Astrocyte (in vitro differentiated cells and primary cell): ENCODE data around the gene SNRPA. TPM values are rescaled to one million over a fixed set of nuclear protein-coding genes. Genes with fewer than 3 reads are reported as not detected.

Experiments used
- DNase-seq: peaks from one replicate; pipeline ENCODE4 v3.0.0-alpha.2; 2010; ENCODE audit warnings: low read depth
- FAIRE-seq: peaks from 2 replicates; lab custom pipeline; 2011; peaks lifted over from hg19 to GRCh38; lab: Jason Lieb, UNC
- H2AFZ ChIP-seq: 2 replicates; pipeline ENCODE4 v1.6.0; 2012; ENCODE audit warnings: low read depth, low read length, inconsistent platforms
- H3K27ac ChIP-seq: 2 replicates; pipeline ENCODE4 v1.5.1; 2011; ENCODE audit warnings: low read depth, low read length, inconsistent platforms
- H3K27me3 ChIP-seq: 2 replicates; pipeline ENCODE4 v1.6.0; 2011; ENCODE audit warnings: low read length, inconsistent platforms; ENCODE audit not compliant: insufficient read depth
- H3K36me3 ChIP-seq: 2 replicates; pipeline ENCODE4 v1.5.1; 2011; ENCODE audit warnings: low read length, inconsistent platforms; ENCODE audit not compliant: insufficient read depth
- H3K4me1 ChIP-seq: 2 replicates; pipeline ENCODE4 v1.5.1; 2011; ENCODE audit warnings: low read length, inconsistent platforms; ENCODE audit not compliant: insufficient read depth
- H3K4me2 ChIP-seq: 2 replicates; pipeline ENCODE4 v1.6.0; 2012; ENCODE audit warnings: low read length, inconsistent platforms
- H3K4me3 ChIP-seq: 2 replicates; pipeline ENCODE4 v1.5.1; 2011; ENCODE audit warnings: low read depth, mild to moderate bottlenecking, low read length, inconsistent platforms; ENCODE audit not compliant: insufficient read depth
- H3K79me2 ChIP-seq: 2 replicates; pipeline ENCODE4 v1.6.0; 2012; ENCODE audit warnings: mild to moderate bottlenecking, low read length, inconsistent platforms; ENCODE audit not compliant: insufficient read depth
- H3K9ac ChIP-seq: 2 replicates; pipeline ENCODE4 v1.6.0; 2012; ENCODE audit warnings: mild to moderate bottlenecking, low read length, inconsistent platforms
- H3K9me3 ChIP-seq: 2 replicates; pipeline ENCODE4 v1.5.1; 2012; ENCODE audit warnings: low read depth, mild to moderate bottlenecking, low read length, inconsistent platforms; ENCODE audit not compliant: insufficient read depth
- H4K20me1 ChIP-seq: 2 replicates; pipeline ENCODE4 v1.6.0; 2012; ENCODE audit warnings: low read length, inconsistent platforms; ENCODE audit not compliant: insufficient read depth
- H3K27ac Mint-ChIP-seq: one replicate; pipeline ENCODE4 v1.8.0; 2021; ENCODE audit warnings: mild to moderate bottlenecking, mixed read lengths; ENCODE audit not compliant: unreplicated experiment
- H3K27me3 Mint-ChIP-seq: one replicate; pipeline ENCODE4 v1.8.0; 2021; ENCODE audit warnings: low read depth, mixed read lengths; ENCODE audit not compliant: unreplicated experiment
- H3K36me3 Mint-ChIP-seq: one replicate; pipeline ENCODE4 v1.8.0; 2021; ENCODE audit warnings: low read depth, mixed read lengths; ENCODE audit not compliant: unreplicated experiment
- H3K4me1 Mint-ChIP-seq: one replicate; pipeline ENCODE4 v1.8.0; 2021; ENCODE audit warnings: low read depth, mixed read lengths; ENCODE audit not compliant: unreplicated experiment
- H3K4me3 Mint-ChIP-seq: one replicate; pipeline ENCODE4 v1.8.0; 2021; ENCODE audit warnings: mild to moderate bottlenecking, moderate library complexity, mixed read lengths; ENCODE audit not compliant: unreplicated experiment
- H3K9me3 Mint-ChIP-seq: one replicate; pipeline ENCODE4 v1.8.0; 2021; ENCODE audit warnings: mild to moderate bottlenecking, mixed read lengths; ENCODE audit not compliant: unreplicated experiment
- EZH2 ChIP-seq: IDR thresholded peaks from 2 replicates; pipeline ENCODE4 v1.6.1; 2012; ENCODE audit warnings: mild to moderate bottlenecking, low read length, inconsistent platforms; ENCODE audit not compliant: insufficient read depth
- total RNA-seq: library from RNA; stranded (reverse); gene quantifications from 2 replicates; pipeline ENCODE4 v1.2.1, GENCODE V29; 2021
- TF ChIP-seq, protein P1 (sequence below): IDR thresholded peaks from 2 replicates; pipeline ENCODE4 v1.5.1; 2011; ENCODE audit warnings: low read depth, mild to moderate bottlenecking, inconsistent platforms, low read length, moderate library complexity; ENCODE audit not compliant: insufficient read depth

Gene SNRPA
- total RNA-seq, 1 donor from 2014 or later = 67.0 TPM

DNA sequence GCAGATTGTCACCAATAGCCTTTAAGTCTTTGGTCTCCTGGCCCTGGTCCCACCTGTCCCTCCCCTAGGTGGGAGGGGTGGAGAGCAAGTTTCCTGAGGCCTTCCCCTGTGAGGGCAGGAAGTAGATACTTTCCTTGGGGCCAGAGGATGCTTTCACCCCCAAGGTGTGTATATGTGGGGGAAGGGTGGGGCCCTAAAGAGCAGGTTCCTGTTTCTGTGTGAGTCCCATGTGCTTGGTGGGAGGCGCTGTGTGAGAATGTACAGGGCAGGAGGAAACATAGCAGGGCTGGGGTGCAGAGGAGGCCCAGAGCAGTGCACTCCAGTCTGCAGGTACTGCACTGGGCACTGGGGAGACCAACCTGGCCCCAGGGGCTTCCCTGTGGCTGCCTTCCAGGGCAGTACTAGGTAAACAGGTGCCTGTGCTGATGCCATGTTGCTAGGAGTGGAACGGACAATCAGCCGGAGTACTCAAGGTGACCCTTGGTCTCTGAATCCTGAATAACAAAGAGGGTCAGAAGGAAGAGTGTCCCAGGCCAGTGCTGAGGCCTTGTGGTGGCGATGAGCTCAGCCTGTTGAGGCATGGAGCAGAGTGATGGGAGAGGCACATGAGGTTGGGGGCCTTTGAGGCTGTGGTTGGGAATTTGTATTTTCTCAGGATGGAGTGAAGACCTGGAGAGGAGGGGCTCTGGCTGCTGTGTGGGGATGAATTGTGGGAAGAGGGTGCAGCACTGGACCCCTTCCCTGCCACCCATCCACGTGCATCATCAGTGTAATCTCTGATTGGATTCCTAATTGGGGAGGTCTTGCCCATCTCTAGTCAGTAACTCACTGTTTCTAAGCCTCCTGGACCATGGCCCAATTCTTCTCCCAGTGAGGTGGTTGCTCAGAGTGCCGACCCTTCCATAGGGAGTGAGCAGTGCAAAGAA lies 53.1 kb downstream of the SNRPA start:
- no peaks in the 10 kb centered on the region for H3K27me3 Mint-ChIP-seq
- TF ChIP-seq, protein P1, sequence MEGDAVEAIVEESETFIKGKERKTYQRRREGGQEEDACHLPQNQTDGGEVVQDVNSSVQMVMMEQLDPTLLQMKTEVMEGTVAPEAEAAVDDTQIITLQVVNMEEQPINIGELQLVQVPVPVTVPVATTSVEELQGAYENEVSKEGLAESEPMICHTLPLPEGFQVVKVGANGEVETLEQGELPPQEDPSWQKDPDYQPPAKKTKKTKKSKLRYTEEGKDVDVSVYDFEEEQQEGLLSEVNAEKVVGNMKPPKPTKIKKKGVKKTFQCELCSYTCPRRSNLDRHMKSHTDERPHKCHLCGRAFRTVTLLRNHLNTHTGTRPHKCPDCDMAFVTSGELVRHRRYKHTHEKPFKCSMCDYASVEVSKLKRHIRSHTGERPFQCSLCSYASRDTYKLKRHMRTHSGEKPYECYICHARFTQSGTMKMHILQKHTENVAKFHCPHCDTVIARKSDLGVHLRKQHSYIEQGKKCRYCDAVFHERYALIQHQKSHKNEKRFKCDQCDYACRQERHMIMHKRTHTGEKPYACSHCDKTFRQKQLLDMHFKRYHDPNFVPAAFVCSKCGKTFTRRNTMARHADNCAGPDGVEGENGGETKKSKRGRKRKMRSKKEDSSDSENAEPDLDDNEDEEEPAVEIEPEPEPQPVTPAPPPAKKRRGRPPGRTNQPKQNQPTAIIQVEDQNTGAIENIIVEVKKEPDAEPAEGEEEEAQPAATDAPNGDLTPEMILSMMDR = no peak
- no peak overlapping the region for H3K9ac ChIP-seq
- H3K36me3 ChIP-seq = peaks cover 4% of the 10 kb centered on the region
- H4K20me1 ChIP-seq = peaks cover 93% of the 10 kb centered on the region
- H3K4me3 ChIP-seq = no peak overlapping the region
- H3K9me3 Mint-ChIP-seq = no peaks in the 10 kb centered on the region
- FAIRE-seq (no peak), DNase-seq (no peak)
- H2AFZ ChIP-seq = no peak overlapping the region
- H3K27ac Mint-ChIP-seq = peak overlapping the region; percentile 85
- no peak overlapping the region for H3K27ac ChIP-seq
- peaks cover 12% of the 10 kb centered on the region for H3K36me3 Mint-ChIP-seq
- H3K79me2 ChIP-seq = peaks cover 90% of the 10 kb centered on the region
- peak overlapping the region; percentile 97 for H3K4me2 ChIP-seq
- peaks cover 44% of the 10 kb centered on the region for H3K4me1 Mint-ChIP-seq
- H3K27me3 ChIP-seq = no peaks in the 10 kb centered on the region
- H3K9me3 ChIP-seq = no peaks in the 10 kb centered on the region
- peaks cover 41% of the 10 kb centered on the region for H3K4me1 ChIP-seq
- peak overlapping the region; percentile 69 for H3K4me3 Mint-ChIP-seq

DNA sequence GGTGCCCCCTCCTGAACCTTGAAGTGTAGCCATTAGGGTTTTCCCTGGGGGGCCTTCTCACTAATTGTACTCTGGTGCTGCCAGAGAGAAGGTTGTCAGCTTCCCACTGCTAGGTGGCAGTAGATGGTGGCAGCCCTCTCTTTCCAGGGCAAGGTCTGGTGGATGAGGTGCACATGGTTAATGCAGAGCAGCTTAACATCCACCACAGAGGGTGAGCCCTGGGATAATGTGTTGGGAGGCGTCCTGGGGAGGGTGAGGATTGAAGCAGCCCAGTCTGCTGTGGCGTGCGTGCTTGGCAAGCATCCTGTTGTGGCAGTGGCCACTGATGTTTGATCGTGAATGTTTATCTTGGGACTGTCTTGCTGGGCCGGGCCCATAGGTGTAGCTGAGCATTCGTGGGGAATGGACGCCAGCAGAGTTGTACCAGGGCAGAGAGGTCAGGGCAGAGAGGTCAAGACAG lies 53.8 kb downstream of the SNRPA start:
- peaks cover 41% of the 10 kb centered on the region for H3K4me1 ChIP-seq
- H3K4me2 ChIP-seq = peak overlapping the region; percentile 5
- H3K9ac ChIP-seq = no peak overlapping the region
- Mint-ChIP-seq H3K27me3 (no peaks in the 10 kb centered on the region), H3K36me3 (peaks cover 12% of the 10 kb centered on the region), H3K27ac (peak overlapping the region; percentile 85), H3K4me3 (no peak overlapping the region), H3K9me3 (no peaks in the 10 kb centered on the region), H3K4me1 (peaks cover 45% of the 10 kb centered on the region)
- H3K27ac ChIP-seq = no peak overlapping the region
- DNase-seq (no peak), FAIRE-seq (no peak)
- H4K20me1 ChIP-seq = peaks cover 97% of the 10 kb centered on the region
- TF ChIP-seq, protein P1 = no peak
- TF ChIP-seq EZH2 = no peak
- H3K4me3 ChIP-seq = no peak overlapping the region
- peaks cover 4% of the 10 kb centered on the region for H3K36me3 ChIP-seq
- no peak overlapping the region for H2AFZ ChIP-seq
- peaks cover 88% of the 10 kb centered on the region for H3K79me2 ChIP-seq
- no peaks in the 10 kb centered on the region for H3K9me3 ChIP-seq
- no peaks in the 10 kb centered on the region for H3K27me3 ChIP-seq
